ENCODE data around the gene SUV39H1. TPM values are rescaled to one million over a fixed set of nuclear protein-coding genes. Genes with fewer than 3 reads are reported as not detected.
"Not testable (repeated sequence)": the region's sequence is repeated elsewhere in the genome, so short reads cannot be mapped to it uniquely, and the experiment has no call there.

SUV39H1 gene
- polyA plus RNA-seq, 5 donors = 5.4 to 6.7 (median 5.9) TPM

DNA sequence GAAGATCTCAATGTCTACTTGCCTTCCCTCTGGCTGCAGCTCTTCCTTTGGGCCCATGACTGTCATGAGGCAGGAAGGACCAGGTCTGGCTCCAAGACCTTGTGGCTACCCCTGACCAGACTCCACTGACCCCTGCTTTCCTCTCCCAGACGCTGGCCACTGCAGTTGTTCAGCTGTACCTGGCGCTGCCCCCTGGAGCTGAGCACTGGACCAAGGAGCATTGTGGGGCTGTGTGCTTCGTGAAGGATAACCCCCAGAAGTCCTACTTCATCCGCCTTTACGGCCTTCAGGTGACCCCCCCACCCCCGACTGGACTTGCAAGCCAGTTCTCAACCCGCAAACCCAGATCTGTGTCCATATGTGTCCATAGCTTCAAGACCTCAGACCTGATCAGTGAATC lies 12.4 kb upstream of the SUV39H1 start:
- no peak for DNase-seq

DNA sequence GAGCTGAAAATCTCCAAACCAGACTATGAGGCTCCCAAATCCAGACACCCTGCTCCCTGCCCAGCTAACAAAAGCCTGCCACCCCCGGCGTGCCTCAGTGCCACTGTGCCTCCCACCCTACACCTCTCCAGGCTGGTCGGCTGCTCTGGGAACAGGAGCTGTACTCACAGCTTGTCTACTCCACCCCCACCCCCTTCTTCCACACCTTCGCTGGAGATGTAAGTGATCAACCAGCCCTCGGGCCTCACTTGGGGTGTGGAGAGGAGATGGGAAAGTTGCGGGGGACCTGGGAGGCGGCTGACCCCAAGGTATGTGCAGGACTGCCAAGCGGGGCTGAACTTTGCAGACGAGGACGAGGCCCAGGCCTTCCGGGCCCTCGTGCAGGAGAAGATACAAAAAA lies 11.1 kb upstream of the SUV39H1 start:
- no peak for DNase-seq

DNA sequence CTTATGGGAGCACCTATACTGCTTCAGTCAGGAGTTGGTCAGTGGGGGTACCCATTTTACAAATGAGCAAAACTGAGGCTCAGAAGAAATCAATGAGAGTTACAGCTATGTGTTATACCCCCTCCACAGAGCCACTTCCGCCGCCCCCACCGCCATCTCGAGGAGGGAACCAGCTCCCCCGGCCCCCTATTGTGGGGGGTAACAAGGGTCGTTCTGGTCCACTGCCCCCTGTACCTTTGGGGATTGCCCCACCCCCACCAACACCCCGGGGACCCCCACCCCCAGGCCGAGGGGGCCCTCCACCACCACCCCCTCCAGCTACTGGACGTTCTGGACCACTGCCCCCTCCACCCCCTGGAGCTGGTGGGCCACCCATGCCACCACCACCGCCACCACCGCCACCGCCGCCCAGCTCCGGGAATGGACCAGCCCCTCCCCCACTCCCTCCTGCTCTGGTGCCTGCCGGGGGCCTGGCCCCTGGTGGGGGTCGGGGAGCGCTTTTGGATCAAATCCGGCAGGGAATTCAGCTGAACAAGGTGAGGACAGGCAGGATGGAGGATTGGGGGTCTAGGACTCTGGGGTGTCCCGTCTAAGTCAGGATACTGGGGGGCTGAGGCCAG lies 7.9 kb upstream of the SUV39H1 start:
- DNase-seq = no peak

DNA sequence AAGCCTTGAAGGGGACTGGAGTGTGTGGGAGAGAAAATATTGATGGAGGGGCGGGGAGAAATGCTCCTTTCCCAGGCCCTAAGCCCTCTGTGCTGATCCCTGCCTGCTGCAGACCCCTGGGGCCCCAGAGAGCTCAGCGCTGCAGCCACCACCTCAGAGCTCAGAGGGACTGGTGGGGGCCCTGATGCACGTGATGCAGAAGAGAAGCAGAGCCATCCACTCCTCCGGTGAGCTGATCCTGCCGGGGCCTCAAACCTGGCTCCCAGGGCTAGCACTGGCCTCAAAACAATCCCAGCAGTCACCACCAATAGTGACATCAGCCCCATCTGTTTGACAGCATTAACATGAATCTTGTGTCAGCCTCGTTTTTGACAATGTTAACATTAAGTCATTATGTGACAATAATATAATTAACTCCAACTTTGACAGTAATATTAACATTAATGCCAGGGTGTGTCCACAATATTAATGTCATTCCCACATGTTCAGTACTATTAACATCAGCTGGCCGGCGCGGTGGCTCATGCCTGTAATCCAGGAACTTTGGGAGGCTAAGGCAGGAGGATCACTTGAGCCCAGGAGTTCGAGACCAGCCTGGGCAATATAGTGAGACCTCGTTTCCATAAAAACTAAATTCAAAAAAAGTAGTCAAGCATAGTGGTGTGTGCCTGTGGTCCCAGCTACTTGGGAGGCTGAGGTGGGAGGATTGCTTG lies 7.2 kb upstream of the SUV39H1 start:
- no peak for DNase-seq

DNA sequence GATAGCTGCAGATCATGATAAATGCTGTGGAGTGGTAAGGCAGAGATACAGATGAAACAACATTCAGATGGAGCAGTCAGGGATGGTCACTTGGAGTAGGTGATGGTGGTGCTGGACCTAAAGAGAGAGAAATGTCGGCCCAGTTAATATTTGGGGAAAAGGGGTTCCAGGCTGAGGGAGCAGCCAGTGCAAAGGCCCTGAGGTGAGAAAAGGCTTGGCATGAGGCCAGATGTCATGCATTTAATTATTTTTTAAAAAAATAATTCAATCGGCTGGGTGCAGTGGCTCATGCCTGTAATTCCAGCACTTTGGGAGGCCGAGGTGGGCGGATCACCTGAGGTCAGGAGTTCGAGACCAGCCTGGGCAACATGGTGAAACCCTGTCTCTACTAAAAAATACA lies 4.8 kb upstream of the SUV39H1 start:
- not testable (repeated sequence) for DNase-seq

DNA sequence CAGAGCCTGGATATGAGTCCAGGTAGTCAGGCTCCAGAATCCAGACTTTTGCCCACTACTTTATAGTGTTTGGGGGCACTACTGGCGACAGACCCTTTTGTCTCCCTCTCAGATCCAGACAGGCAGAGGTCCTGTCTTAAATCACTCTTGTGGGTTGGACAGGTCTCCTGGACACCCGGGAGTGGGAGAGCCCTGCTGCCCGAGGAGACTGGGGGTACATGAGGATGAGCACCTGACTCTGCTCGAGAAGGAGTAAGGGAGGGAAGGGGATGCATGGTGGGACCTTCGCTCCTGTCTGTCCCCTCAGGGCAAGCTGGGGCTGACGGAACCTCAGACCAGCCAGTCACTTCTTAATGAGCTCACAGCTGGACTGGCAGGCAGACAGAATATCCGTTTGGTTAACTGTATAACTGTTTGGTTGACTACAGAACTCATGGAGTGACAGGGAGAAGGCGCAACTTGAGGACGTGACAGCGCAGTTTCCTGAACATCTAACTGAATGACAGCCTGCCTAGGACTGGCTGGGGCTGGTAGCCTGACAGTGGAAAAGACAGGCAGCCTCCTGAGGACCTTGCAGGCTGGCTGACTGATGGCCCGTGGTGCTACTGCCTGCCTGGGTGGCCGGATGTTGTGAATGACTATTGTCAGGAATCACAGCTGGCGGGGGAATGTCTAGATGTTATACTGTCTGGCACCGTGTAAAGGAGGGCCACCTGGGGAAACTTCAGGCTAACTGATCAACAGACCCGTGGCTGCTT lies 1.6 kb upstream of the SUV39H1 start:
- DNase-seq = no peak

DNA sequence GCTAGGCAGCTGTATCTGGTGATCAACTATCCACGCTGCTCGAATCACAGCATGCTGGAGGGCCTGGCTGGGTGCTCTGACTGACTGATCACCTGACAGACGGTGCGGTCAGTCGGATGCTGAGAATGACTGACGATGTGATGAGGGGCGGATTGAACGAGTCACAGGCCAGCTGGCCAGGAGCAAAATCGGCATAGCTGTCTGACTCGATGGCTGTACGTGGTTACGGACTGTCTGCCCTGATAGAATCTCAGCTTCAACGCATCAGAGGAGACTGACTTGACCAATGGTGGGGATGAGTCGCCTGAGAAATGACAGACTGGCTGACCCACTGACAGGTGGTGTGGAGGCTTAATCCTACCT lies 1.0 kb upstream of the SUV39H1 start:
- DNase-seq = no peak

DNA sequence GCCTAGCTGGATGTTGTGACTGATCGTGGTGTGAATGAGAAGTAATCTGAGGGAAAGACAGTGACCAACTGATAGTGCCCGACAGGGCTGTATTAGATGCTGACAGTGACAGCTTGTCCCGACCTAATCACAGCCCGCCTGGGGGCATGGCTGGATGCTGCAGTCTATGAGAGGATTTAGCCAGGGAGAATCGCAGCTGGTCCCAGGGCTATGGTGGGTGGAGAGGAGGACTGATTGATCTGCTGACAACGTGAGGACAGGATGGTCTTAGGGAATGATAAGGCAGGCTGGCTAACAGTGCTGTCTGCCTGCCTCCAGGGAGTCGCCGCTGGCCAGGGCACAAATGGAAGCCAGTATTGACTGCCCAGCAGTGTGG lies 621 bp upstream of the SUV39H1 start:
- no peak for DNase-seq

DNA sequence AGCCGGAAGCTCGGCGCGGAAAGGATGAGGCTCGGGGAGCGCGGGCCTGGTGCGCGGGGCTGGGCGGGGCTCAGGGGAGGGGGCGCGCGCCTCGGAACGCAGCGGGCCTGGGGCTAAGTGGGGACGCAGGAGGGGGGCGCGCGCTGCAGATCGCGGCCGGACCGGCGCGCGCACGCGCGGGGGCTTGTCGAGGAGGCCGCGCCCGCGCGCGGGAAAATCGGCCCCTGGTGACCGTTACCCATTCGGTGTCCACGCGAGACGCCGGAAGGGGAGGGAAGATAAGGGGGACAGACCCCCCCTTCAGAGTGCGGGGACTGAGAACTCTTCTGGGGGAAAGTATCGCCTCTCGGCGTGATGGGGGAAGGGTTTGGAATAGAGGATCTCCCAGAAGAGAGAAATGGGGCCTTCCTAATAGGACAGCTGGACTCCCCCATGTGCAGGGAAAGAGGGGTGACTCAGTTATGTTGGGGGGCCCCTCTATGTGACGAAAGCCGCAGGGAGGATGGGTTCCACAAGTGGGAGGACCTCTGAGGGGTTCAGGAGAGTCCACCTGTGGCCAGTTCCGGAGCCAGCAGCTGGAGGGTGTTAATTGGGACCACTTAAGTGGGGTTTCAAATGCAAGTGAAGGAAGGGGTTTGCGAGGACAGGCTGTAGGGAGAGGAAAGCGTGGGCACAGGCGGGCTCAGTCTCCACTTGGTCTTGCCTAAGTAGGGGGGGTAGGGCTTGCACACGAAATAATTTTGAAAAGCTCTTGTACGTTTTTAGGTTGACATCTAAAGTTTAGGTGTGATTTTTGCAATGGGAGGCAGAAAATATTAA lies 584 bp downstream of the SUV39H1 start:
- peak in 1 of 2 donors; percentile 32 for DNase-seq

DNA sequence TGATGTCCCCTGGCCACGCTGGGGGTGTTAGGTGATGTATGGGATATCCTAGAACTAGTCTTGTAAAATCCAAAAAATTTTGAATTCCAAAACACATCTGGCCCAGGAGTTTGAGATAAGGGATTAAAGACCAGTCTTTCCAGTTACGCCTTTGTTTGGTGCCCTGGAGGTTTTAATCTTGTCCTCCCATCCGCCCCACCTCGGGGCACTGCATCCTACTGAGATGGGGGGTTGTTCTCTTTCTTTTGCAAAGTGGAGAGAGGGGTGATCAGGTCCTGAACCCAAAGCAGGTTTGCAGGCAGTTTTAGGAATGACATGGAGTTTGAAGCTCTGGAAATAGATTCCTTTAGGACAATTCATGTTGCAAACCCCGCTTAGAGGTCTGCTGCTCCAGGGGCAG lies 1.8 kb downstream of the SUV39H1 start:
- DNase-seq = no peak

DNA sequence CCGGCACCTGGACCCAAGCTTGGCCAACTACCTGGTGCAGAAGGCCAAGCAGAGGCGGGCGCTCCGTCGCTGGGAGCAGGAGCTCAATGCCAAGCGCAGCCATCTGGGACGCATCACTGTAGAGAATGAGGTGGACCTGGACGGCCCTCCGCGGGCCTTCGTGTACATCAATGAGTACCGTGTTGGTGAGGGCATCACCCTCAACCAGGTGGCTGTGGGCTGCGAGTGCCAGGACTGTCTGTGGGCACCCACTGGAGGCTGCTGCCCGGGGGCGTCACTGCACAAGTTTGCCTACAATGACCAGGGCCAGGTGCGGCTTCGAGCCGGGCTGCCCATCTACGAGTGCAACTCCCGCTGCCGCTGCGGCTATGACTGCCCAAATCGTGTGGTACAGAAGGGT lies 3.7 kb downstream of the SUV39H1 start:
- DNase-seq = no peak

DNA sequence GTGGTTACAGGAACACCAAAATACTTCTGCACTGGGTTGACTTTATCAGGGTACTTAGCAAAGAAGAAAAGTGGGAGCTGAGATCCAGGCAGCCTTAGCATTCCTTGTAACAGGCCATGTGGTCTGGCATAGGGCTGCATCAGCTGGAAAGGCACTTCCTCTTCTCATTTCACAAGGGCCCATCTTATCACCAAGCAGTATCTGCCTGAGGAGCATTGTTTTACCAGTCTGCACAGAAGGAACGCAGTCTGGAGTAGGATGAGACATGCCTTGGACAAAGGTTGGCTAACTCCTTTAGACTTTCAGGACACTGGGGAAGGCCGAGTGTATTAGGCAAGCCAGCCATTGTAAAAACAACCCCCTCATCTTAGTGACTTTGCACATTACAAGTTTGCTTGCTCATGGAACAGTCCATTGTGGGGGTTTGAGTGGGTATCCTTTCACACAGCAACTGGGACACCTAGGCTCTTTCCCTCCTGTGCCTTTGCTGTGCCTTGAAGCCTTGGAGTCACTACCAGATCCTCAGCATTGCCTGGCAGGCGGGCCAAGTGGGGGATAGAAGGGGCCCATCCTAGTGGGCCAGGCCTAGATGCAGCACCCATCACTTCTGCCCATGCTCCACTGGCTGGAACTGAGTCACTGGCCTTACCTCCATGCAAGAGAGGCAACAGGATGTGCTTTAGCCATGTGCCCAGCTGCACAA lies 4.6 kb downstream of the SUV39H1 start:
- no peak for DNase-seq

DNA sequence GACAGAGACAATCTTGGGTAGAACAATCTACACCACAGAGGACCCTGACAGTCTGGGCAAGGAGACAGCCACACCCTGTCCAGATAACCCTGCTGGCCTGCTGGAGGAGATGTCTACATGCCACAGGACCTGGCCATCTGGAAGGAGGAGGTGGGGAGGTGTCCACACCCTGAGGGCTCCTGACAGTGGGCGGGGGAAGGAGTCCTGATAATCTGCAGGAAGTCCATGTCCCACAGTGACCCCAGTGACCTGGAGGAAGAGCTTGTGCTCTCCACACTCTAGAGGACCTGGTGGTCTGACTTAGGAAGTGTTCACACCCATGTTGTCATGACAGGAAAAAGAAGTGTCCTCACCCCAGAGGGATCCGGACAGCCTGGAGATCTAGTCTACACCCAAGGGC lies 5.5 kb downstream of the SUV39H1 start:
- no peak for DNase-seq

DNA sequence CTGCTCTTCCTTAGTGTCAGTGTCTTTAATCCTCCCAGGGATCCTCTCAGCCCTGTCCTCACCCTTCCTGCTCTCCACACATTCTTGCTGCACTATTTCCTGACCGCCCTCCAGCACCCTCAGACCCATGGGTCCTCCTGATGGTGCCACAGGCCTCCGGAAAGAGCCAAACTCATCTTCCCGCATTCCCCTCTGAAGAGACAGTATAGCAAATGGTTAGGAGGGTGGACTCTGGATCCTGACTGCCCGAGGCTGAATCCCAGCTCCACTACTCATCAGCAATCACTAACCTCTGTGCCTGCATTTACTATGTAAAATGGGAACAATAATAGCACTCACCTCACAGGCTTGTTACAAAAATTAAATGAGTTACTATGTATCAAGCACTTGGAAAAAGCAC lies 6.2 kb downstream of the SUV39H1 start:
- DNase-seq = no peak

DNA sequence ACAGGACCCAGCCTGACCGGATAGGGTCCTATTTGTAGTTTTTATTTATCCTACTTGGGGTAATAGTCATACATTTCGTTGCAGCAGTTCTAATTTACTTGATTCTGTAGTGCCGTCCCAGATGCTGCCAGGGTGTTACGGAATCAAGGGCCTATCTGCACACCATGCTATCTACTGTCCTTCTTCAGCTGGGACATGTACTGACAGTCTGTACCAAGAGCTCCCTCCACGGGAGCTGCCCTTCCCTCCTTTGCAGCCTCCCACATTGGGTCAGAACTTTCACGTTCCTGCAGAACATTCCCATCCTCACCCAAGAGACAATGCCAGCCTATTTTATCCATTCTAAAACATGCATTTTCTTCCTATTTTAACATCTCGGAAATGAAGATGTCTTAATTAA lies 6.7 kb downstream of the SUV39H1 start:
- DNase-seq = no peak

DNA sequence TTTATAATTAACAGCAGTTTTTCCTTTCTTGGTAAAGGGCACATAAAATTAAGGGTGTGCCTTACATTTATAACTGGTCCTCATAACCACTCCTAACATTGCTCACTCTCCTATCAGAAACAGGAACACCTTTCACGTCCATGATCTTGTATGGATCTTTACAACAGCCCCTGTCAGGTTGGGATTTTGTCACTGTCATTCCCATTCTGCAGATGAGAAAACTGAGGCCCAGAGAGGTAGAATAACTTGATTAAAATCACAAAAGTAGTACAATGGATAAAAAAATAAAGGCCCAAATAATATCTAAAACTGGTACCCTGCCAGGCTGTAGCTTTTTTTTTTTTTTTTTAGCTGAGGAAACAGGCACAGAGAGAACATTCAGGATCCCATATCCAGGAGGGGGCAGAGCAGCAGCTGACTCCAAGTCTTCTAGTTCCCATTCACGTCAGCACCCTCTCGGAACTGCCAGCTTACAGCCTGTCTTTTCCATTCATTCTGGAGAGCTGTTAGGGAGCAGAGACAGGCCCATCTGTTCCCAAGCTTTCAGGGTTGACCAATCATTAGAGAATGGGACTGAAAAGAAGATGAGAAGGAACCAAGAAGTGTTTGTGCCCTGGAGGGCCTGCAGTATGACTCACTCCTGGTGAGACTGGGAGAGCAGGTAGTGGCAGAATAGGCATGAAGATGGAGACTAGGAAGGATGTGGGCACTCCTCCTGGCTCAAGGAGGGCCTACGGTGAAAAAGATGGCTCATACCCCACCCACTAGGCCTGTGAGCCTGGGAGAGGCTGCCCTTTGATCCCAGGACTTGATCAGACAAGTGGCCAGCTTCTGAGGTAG lies 7.3 kb downstream of the SUV39H1 start:
- DNase-seq = no peak

DNA sequence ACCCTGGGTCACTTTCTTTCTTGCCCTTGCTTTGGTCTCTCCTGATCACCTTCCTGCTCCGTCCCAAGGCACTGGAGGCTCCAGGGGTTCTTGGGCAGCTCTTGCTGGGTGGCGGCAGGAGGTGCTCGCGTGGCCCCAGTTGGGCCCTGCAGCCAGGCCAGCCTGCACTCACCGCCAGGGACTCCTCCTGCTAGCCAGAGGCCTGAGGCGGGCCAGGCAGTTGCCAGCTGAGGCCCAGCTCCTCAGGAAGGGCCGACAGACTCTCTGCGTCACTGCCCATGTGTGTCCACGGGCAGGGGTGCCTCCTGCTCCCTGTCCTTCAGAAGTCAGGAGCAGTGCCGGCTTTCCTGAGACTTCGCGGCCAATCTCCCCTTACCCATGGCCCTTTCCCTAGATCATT lies 9.3 kb downstream of the SUV39H1 start:
- no peak for DNase-seq

DNA sequence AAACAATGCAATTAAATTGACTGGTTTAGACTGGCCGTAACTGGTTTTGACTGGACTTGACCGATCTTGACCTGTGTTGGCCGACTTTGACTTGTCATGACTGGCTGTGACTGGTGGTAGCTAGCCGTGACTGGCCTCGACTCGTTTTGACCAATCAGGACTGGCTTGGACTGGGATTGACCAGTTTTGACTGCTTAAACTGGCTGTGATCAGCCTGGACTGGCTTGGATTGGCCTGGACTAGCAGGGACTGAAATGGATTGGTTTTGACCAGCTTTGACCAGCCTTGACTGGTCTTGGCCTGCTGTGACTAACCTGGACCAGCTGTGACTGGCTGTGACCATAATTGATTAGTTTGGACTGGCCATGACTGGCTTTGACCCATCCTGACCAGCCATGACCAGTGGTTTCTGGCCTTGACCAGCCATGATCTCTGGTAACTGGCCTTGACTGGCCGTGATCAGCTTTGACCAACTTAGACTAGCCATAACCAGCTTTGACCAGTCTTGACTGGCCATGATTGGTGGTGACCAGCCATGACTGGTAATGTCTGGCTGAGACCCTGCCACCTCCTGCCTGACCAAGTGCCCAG lies 13.1 kb downstream of the SUV39H1 start:
- DNase-seq = no peak

DNA sequence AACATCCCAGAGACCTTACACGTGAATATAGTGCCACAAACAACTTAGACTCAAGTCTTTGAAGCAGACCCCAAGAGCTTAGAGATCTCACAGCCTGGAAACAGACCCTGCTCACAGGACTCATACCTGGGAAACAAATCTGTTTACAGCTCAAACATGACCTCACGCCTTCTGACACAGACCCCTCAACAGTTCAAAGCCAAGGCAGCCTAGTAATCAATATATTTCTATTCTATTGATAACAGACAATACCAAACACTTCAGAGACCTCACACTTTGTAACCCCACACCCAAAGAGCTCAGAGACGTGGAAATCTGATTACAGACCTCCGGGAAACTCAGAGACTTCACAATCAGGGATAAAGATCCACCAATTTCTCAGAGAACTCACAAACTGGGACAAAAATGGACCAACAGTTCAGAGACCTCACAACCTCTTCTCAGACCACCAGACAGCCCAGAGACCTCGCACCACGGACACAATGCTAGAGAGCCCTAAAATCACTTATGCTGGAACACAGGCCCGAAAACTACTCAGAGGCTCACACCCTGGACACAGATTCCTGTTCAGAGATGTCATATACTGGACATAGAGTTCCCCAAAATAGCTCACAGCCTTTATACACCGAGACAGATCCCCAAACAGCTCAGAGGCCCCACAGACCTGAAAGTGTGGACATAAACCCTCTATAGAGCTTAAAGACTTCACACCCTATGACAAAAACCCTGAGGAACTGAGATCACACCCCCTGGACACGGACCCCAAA lies 14.8 kb downstream of the SUV39H1 start:
- no peak for DNase-seq
